Measurements from ENCODE around the gene OLIG2.

DNA sequence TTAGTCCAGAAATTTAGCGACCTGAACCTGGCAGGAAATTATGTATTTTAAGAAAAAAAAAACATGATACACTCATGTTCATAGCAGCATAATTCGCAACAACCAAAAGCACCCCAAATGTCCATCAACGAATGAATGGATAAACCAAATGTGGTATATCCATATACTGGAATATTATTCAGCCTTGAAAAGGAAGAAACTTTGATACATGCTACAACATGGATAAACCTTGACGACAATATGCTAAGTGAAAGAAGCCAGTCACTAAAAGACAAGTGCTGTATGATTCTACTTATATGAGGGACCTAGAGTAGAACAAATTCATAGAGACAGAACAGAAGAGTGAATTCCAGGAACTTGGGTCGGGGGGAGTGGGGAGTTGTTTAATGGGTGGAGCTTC, 43.5 kb downstream of the OLIG2 start:
- TF ChIP-seq, protein P1, sequence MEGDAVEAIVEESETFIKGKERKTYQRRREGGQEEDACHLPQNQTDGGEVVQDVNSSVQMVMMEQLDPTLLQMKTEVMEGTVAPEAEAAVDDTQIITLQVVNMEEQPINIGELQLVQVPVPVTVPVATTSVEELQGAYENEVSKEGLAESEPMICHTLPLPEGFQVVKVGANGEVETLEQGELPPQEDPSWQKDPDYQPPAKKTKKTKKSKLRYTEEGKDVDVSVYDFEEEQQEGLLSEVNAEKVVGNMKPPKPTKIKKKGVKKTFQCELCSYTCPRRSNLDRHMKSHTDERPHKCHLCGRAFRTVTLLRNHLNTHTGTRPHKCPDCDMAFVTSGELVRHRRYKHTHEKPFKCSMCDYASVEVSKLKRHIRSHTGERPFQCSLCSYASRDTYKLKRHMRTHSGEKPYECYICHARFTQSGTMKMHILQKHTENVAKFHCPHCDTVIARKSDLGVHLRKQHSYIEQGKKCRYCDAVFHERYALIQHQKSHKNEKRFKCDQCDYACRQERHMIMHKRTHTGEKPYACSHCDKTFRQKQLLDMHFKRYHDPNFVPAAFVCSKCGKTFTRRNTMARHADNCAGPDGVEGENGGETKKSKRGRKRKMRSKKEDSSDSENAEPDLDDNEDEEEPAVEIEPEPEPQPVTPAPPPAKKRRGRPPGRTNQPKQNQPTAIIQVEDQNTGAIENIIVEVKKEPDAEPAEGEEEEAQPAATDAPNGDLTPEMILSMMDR (IDR thresholded peaks at IDR 0.05): no peak
- TF ChIP-seq GABPA (IDR thresholded peaks at IDR 0.05; ENCODE audit: low read depth): no peak
- TF ChIP-seq GATA2 (CRISPR knock-in tag; IDR thresholded peaks at IDR 0.05): no peak
- no peak for TF ChIP-seq EP300 (IDR thresholded peaks at IDR 0.05; ENCODE audit: borderline replicate concordance in 1 of 2, low read depth in 1 of 2, low read length in 1 of 2)
- TF ChIP-seq POLR2AphosphoS5 (IDR thresholded peaks at IDR 0.05; ENCODE audit: low read depth, low read length): no peak
- no peak for TF ChIP-seq RXRA (IDR thresholded peaks at IDR 0.05; ENCODE audit: borderline replicate concordance, low read depth)
- TF ChIP-seq NRF1 (IDR thresholded peaks at IDR 0.05; ENCODE audit: low read depth, low read length): no peak
- TF ChIP-seq SIN3A (IDR thresholded peaks at IDR 0.05; ENCODE audit: borderline replicate concordance, low read depth, low read length): no peak

Data from SK-N-SH (cell line).